HG02623 (cell line): ENCODE data around the gene KRT7.
"Not testable (repeated sequence)": the region's sequence is repeated elsewhere in the genome, so short reads cannot be mapped to it uniquely, and the experiment has no call there.

Source experiments
- ATAC-seq: cut with Tn5 transposase; IDR thresholded peaks from one replicate; pipeline ENCODE4 v1.9.1; 2021; ENCODE audit warnings: moderate library complexity; ENCODE audit not compliant: unreplicated experiment

Gene KRT7

GRCh38 chr12:52229836-52230343 lies 3.2 kb upstream of the KRT7 start:
- no peak for ATAC-seq

- ATAC-seq, result no peak
Measured at GRCh38 chr12:52230364-52231281, 2.4 kb upstream of the KRT7 start.

- ATAC-seq, result no peak
Measured at GRCh38 chr12:52231305-52232202, 1.5 kb upstream of the KRT7 start.

GRCh38 chr12:52232203-52232673 lies 805 bp upstream of the KRT7 start:
- no peak for ATAC-seq

GRCh38 chr12:52233462-52234207 lies 592 bp downstream of the KRT7 start:
- ATAC-seq, result no peak

GRCh38 chr12:52234223-52234810 lies 1.3 kb downstream of the KRT7 start:
- no peak for ATAC-seq

GRCh38 chr12:52235001-52235764 lies 2.1 kb downstream of the KRT7 start:
- ATAC-seq, result no peak

- no peak for ATAC-seq
Measured at GRCh38 chr12:52235822-52236361, 2.8 kb downstream of the KRT7 start.

GRCh38 chr12:52236386-52237050 lies 3.5 kb downstream of the KRT7 start:
- no peak for ATAC-seq

- no peak for ATAC-seq
Measured at GRCh38 chr12:52238207-52238840, 5.3 kb downstream of the KRT7 start.

- no peak for ATAC-seq
Measured at GRCh38 chr12:52238916-52239646, 6.0 kb downstream of the KRT7 start.

- no peak for ATAC-seq
Measured at GRCh38 chr12:52239767-52240166, 6.7 kb downstream of the KRT7 start.

- ATAC-seq, result not testable (repeated sequence)
Measured at GRCh38 chr12:52240247-52240646, 7.2 kb downstream of the KRT7 start.

- no peak for ATAC-seq
Measured at GRCh38 chr12:52241205-52241842, 8.3 kb downstream of the KRT7 start.

GRCh38 chr12:52242442-52243258 lies 9.6 kb downstream of the KRT7 start:
- ATAC-seq, result no peak

- no peak for ATAC-seq
Measured at GRCh38 chr12:52243259-52243855, 10.3 kb downstream of the KRT7 start.
